B cell (primary cell): ENCODE measurements around the gene CDK8. TPM values are rescaled to one million over a fixed set of nuclear protein-coding genes. Genes with fewer than 3 reads are reported as not detected.

Experiments used
- ATAC-seq: fragments of 200-7000 bp; cut with Tn5 transposase; one replicate; pipeline ENCODE4 v1.10.0; 2021; ENCODE audit warnings: low read depth, mild to moderate bottlenecking, moderate number of reproducible peaks, moderate library complexity
- CTCF ChIA-PET: fragments of 350-600 bp; sonication (Branson Sonifier 250); formaldehyde crosslinking; loops from one replicate; lab custom pipeline; 2021; ENCODE audit warnings: antibody characterized with exemption, inconsistent platforms; lab: Charles Lee
- POLR2A ChIA-PET: fragments of 350-600 bp; sonication (Branson Sonifier 250); formaldehyde crosslinking; loops from one replicate; lab custom pipeline; 2021; ENCODE audit warnings: antibody characterized with exemption; lab: Charles Lee
- DNase-seq: peaks from one replicate; pipeline ENCODE4 v3.0.0; 2013
- H2AFZ ChIP-seq: 2 replicates; pipeline ENCODE4 v1.6.1; 2012; ENCODE audit warnings: mild to moderate bottlenecking, low read depth, low read length; ENCODE audit not compliant: insufficient read depth, poor library complexity, severe bottlenecking
- H3K27ac ChIP-seq, 2 donors: 1 replicate in 1 of 2; 2 replicates in 1 of 2; pipeline ENCODE4 v1.5.1; 2012 to 2013; ENCODE audit warnings: low read length in 2 of 2, mild to moderate bottlenecking in 2 of 2, moderate library complexity in 1 of 2
- H3K27me3 ChIP-seq, 4 experiments: fragments of 200-600 bp in 1 of 4; sonication (generic) in 1 of 4; replicated peaks in 1 of 4; 1 replicate in 2 of 4; 2 replicates in 2 of 4; pipeline versions ENCODE4 v1.6.1 to v1.7.0; 2013 to 2016; ENCODE audit warnings: low read length in 3 of 4, mild to moderate bottlenecking in 2 of 4, mixed read lengths in 1 of 4, moderate library complexity in 1 of 4; ENCODE audit not compliant: insufficient read depth in 4 of 4, control insufficient read depth in 3 of 4; ENCODE audit errors: control extremely low read depth in 1 of 4
- H3K36me3 ChIP-seq, 2 experiments: replicated peaks in 1 of 2; 1 replicate in 1 of 2; 2 replicates in 1 of 2; pipeline versions ENCODE4 v1.6.1 to v1.7.1; 2013; ENCODE audit warnings: low read length in 1 of 2; ENCODE audit not compliant: insufficient read depth in 2 of 2, control insufficient read depth in 1 of 2; ENCODE audit errors: control extremely low read depth in 1 of 2, extremely low read depth in 1 of 2
- H3K4me1 ChIP-seq, 2 donors: fragments of 200-600 bp in 1 of 2; sonication (generic) in 1 of 2; 1 replicate in 1 of 2; 2 replicates in 1 of 2; pipeline versions ENCODE4 v1.5.1 to v1.6.1; 2013 to 2017; ENCODE audit warnings: low read length in 2 of 2; ENCODE audit not compliant: control insufficient read depth in 2 of 2, insufficient read depth in 2 of 2
- H3K4me2 ChIP-seq: replicated peaks from 2 replicates; pipeline ENCODE3; 2012; ENCODE audit warnings: mild to moderate bottlenecking, low read depth, low read length; ENCODE audit not compliant: poor library complexity, severe bottlenecking
- H3K4me3 ChIP-seq, 5 experiments: fragments of 200-600 bp in 1 of 5; sonication (generic) in 1 of 5; 1 replicate in 3 of 5; 2 replicates in 2 of 5; pipeline versions ENCODE4 v1.5.1 to v1.7.0; 2011 to 2016; ENCODE audit warnings: low read length in 4 of 5, mild to moderate bottlenecking in 4 of 5, low read depth in 2 of 5, control low read depth in 1 of 5, moderate library complexity in 1 of 5; ENCODE audit not compliant: insufficient read depth in 1 of 5; ENCODE audit errors: control extremely low read depth in 1 of 5, extremely low read depth in 1 of 5
- H3K79me2 ChIP-seq: fragments of 200-600 bp; sonication (generic); one replicate; pipeline ENCODE4 v1.6.0; 2016; ENCODE audit warnings: low read length; ENCODE audit not compliant: control insufficient read depth, insufficient read depth
- H3K9ac ChIP-seq: fragments of 200-600 bp; sonication (generic); 2 replicates; pipeline ENCODE4 v1.6.1; 2017; ENCODE audit warnings: mild to moderate bottlenecking, low read length, moderate library complexity
- H3K9me3 ChIP-seq, 3 donors: one replicate each; pipeline versions ENCODE4 v1.6.1 to v1.7.1; 2013; ENCODE audit warnings: low read length in 2 of 3; ENCODE audit not compliant: control insufficient read depth in 2 of 3, insufficient read depth in 1 of 3; ENCODE audit errors: control extremely low read depth in 1 of 3
- H4K20me1 ChIP-seq: 2 replicates; pipeline ENCODE4 v1.6.0; 2012; ENCODE audit warnings: mild to moderate bottlenecking, low read length; ENCODE audit not compliant: insufficient read depth, control insufficient read depth, poor library complexity, severe bottlenecking
- H3K27ac Mint-ChIP-seq: one replicate; pipeline ENCODE4 v1.8.0; 2021; ENCODE audit warnings: mixed read lengths
- H3K27me3 Mint-ChIP-seq: one replicate; pipeline ENCODE4 v1.8.0; 2021; ENCODE audit warnings: mixed read lengths
- H3K4me1 Mint-ChIP-seq: one replicate; pipeline ENCODE4 v1.8.0; 2021; ENCODE audit warnings: mixed read lengths
- H3K4me3 Mint-ChIP-seq: one replicate; pipeline ENCODE4 v1.8.0; 2021; ENCODE audit warnings: mixed read lengths
- H3K9me3 Mint-ChIP-seq: one replicate; pipeline ENCODE4 v1.8.0; 2022; ENCODE audit warnings: mixed read lengths; ENCODE audit not compliant: insufficient read depth
- CTCF ChIP-seq: fragments of 200-600 bp; IDR thresholded peaks from one replicate; pipeline ENCODE4 v1.8.0; 2022; ENCODE audit warnings: antibody characterized with exemption, mild to moderate bottlenecking
- EZH2 ChIP-seq: IDR thresholded peaks from 2 replicates; pipeline ENCODE4 v1.6.1; 2012; ENCODE audit warnings: borderline replicate concordance, low read depth, mild to moderate bottlenecking, moderate library complexity, low read length; ENCODE audit not compliant: insufficient read depth, poor library complexity, severe bottlenecking
- WGBS: methylation state at CpG from one replicate; pipeline ENCODE4 v1.1.5; 2013; ENCODE audit warnings: missing lambda C conversion rate; ENCODE audit not compliant: insufficient coverage; 5-methylcytosine and 5-hydroxymethylcytosine counted together
- intact Hi-C: fragments of 100-400 bp; cut with micrococcal nuclease; formaldehyde crosslinking; loops from one replicate; pipeline ENCODE4 v1.10.0; 2022
- polyA plus RNA-seq: library from polyadenylated mRNA; depleted of rRNA; stranded (reverse); fragments of >200 nt; gene quantifications from 2 replicates; pipeline ENCODE4 v1.2.3, GENCODE V29; 2012
- total RNA-seq, 2 donors: library from RNA; stranded (reverse); fragments of 120-200 nt in 1 of 2; gene quantifications; 1 replicate in 1 of 2; 2 replicates in 1 of 2; pipeline versions ENCODE4 v1.2.3 to v1.2.4, GENCODE V29; 2013 to 2022

CDK8 gene
- total and polyA plus RNA-seq, 2 donors (not counting 1 experiment from before 2014, with no cell fraction given) = 10.8 to 13.5 TPM

- intact Hi-C loops = loop anchor here (10.0 kb wide), 3 partner anchors 920 to 1980 kb away; partner anchors contain the start of genes GTF3A and USP12
- CTCF ChIA-PET = interaction anchor here (5.0 kb wide), 1 partner anchor 69 kb away, joined by 25 read pairs; no protein-coding TSS in a partner anchor
- Histone ChIP-seq H2AFZ (peak overlapping the region; percentile 99), H4K20me1 (peaks cover 8% of the 10 kb centered on the region), H3K27ac (peak overlapping the region; percentile 30 to 80), H3K27me3 (peaks cover 0 to 4% (median 2%) of the 10 kb centered on the region in 4 experiments), H3K4me2 (peak overlapping the region; percentile 91), H3K4me3 (peak overlapping the region; percentile 66 to 98 (median 77)), H3K9ac (peak overlapping the region; percentile 87), H3K4me1 (peaks cover 14 to 17% of the 10 kb centered on the region in 2 donors), H3K9me3 (no peaks in the 10 kb centered on the region), H3K36me3 (no peaks in the 10 kb centered on the region), H3K79me2 (peaks cover 52% of the 10 kb centered on the region)
- WGBS = no CpG with 5 or more reads among the region's 7 CpGs
- Mint-ChIP-seq H3K4me3 (peak overlapping the region; percentile 83), H3K9me3 (no peaks in the 10 kb centered on the region), H3K27ac (peak overlapping the region; percentile 70), H3K27me3 (peaks cover 8% of the 10 kb centered on the region), H3K4me1 (peaks cover 31% of the 10 kb centered on the region)
- DNase-seq = no peak
- no peak for TF ChIP-seq CTCF
- ATAC-seq = no peak
- POLR2A ChIA-PET = interaction anchor here (1.7 kb wide), 1 partner anchor 69 kb away, joined by 4 read pairs; no protein-coding TSS in a partner anchor
Measured at GRCh38 chr13:26255115-26255514, 1.2 kb downstream of the CDK8 start.

GRCh38 chr13:26255691-26256277 lies 1.9 kb downstream of the CDK8 start:
- no peaks in the 10 kb centered on the region for H3K36me3 ChIP-seq
- H3K79me2 ChIP-seq = peaks cover 59% of the 10 kb centered on the region
- H3K4me2 ChIP-seq = peak overlapping the region; percentile 91
- POLR2A ChIA-PET = interaction anchor here (1.7 kb wide), 1 partner anchor 69 kb away, joined by 4 read pairs; no protein-coding TSS in a partner anchor
- no peak overlapping the region for H3K27ac ChIP-seq
- peaks cover 31% of the 10 kb centered on the region for H3K4me1 Mint-ChIP-seq
- CTCF ChIA-PET = interaction anchor here (5.0 kb wide), 1 partner anchor 70 kb away, joined by 25 read pairs; no protein-coding TSS in a partner anchor
- peaks cover 14 to 17% of the 10 kb centered on the region in 2 donors for H3K4me1 ChIP-seq
- TF ChIP-seq EZH2 (no peak), CTCF (peak; percentile 66)
- H3K27ac Mint-ChIP-seq = peak overlapping the region; percentile 56
- peak overlapping the region in 2 of 5 experiments; percentile 38 to 98 for H3K4me3 ChIP-seq
- peaks cover 8% of the 10 kb centered on the region for H4K20me1 ChIP-seq
- ATAC-seq (no peak), DNase-seq (peak; percentile 22)
- peak overlapping the region; percentile 74 for H3K4me3 Mint-ChIP-seq
- H3K27me3 Mint-ChIP-seq = peaks cover 7% of the 10 kb centered on the region
- no peak overlapping the region for H2AFZ ChIP-seq
- intact Hi-C loops = loop anchor here (10.0 kb wide), 3 partner anchors 919 to 1981 kb away; partner anchors contain the start of genes GTF3A and USP12
- H3K9me3 ChIP-seq = no peaks in the 10 kb centered on the region
- 94% methylated on average over 7 of the region's 10 CpGs for WGBS
- H3K9ac ChIP-seq = no peak overlapping the region
- H3K9me3 Mint-ChIP-seq = no peaks in the 10 kb centered on the region
- peaks cover 0 to 4% (median 0%) of the 10 kb centered on the region in 4 experiments for H3K27me3 ChIP-seq
